Parathyroid adenoma (tissue), 2 donors: ENCODE results near the gene ANKRD23.

Source experiments
- H2AFZ ChIP-seq: fragments of 300-600 bp; sonication (generic); one replicate; pipeline ENCODE4 v1.7.0; 2017; ENCODE audit warnings: antibody characterized with exemption, mild to moderate bottlenecking
- H3K27ac ChIP-seq: fragments of 300-600 bp; sonication (generic); one replicate; pipeline ENCODE4 v1.7.0; 2017
- H3K27me3 ChIP-seq: fragments of 300-600 bp; sonication (generic); one replicate; pipeline ENCODE4 v1.7.0; 2017; ENCODE audit warnings: low read length; ENCODE audit not compliant: control insufficient read depth, insufficient read depth
- H3K36me3 ChIP-seq: fragments of 300-600 bp; sonication (generic); one replicate; pipeline ENCODE4 v1.7.0; 2017; ENCODE audit warnings: low read length; ENCODE audit not compliant: control insufficient read depth, insufficient read depth
- H3K4me1 ChIP-seq: fragments of 300-600 bp; sonication (generic); one replicate; pipeline ENCODE4 v1.7.0; 2017; ENCODE audit warnings: control low read depth
- H3K4me2 ChIP-seq: fragments of 300-600 bp; sonication (generic); one replicate; pipeline ENCODE4 v1.7.0; 2017; ENCODE audit warnings: low read length
- H3K4me3 ChIP-seq: fragments of 300-600 bp; sonication (generic); one replicate; pipeline ENCODE4 v1.7.0; 2017; ENCODE audit warnings: low read depth, low read length
- H3K79me2 ChIP-seq: fragments of 300-600 bp; sonication (generic); one replicate; pipeline ENCODE4 v1.7.0; 2017; ENCODE audit warnings: control low read depth
- H3K9ac ChIP-seq: fragments of 300-600 bp; sonication (generic); one replicate; pipeline ENCODE4 v1.7.0; 2017; ENCODE audit warnings: mild to moderate bottlenecking
- H3K9me3 ChIP-seq: fragments of 300-600 bp; sonication (generic); one replicate; pipeline ENCODE4 v1.7.0; 2017; ENCODE audit warnings: low read length; ENCODE audit not compliant: control insufficient read depth
- CTCF ChIP-seq: fragments of 300-600 bp; sonication (generic); IDR thresholded peaks from one replicate; pipeline ENCODE4 v1.7.0; 2017; ENCODE audit warnings: antibody characterized with exemption, mild to moderate bottlenecking
- donor health status: primary hyperparathyroidism.

Gene ANKRD23

DNA sequence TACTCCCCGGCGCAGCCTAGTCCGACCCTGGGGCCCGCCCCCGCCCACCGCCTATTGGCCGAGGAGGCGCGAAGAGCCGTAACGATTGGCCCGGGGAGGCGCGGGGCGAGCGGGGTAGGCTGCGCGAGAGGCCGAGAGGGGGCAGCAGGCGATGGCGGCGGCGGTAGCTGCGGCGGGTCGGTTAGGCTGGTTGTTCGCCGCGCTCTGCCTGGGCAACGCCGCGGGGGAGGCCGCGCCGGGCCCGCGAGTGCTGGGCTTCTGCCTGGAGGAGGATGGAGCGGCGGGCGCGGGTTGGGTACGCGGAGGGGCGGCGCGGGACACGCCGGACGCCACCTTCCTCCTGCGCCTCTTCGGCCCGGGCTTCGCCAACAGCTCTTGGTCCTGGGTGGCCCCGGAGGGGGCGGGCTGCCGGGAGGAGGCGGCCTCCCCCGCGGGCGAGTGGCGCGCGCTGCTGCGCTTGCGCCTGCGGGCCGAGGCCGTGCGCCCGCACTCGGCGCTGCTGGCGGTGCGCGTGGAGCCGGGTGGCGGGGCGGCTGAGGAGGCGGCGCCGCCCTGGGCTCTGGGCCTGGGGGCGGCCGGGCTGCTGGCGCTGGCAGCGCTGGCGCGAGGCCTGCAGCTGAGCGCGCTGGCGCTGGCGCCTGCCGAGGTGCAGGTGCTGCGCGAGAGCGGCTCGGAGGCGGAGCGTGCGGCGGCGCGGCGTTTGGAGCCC, 27.5 kb downstream of the ANKRD23 start, which contains the start of gene CNNM3:
CNNM3 (plus strand) TSS at position 142 of the 709 bp plus-strand sequence; CDS start at position 152, 10 bp downstream.
- peaks cover 34% of the 10 kb centered on the region for H3K79me2 ChIP-seq
- H3K36me3 ChIP-seq, result no peaks in the 10 kb centered on the region
- H3K9me3 ChIP-seq, result no peaks in the 10 kb centered on the region
- H3K27ac ChIP-seq, result peak within 1 kb of the TSS; percentile 89
- peak within 1 kb of the TSS; percentile 78 for H3K4me3 ChIP-seq
- no peak within 1 kb of the TSS for H3K9ac ChIP-seq
- H3K4me1 ChIP-seq, result peaks cover 25% of the 10 kb centered on the region
- H2AFZ ChIP-seq, result peak within 1 kb of the TSS; percentile 91
- TF ChIP-seq CTCF, result peak; percentile 85
- H3K4me2 ChIP-seq, result peak within 1 kb of the TSS; percentile 97
- H3K27me3 ChIP-seq, result no peaks in the 10 kb centered on the region

GRCh38 chr2:96815326-96816126, 28.3 kb downstream of the ANKRD23 start:
- H3K27ac ChIP-seq, result peak overlapping the region; percentile 89
- H2AFZ ChIP-seq, result peak overlapping the region; percentile 91
- no peak for TF ChIP-seq CTCF
- no peaks in the 10 kb centered on the region for H3K27me3 ChIP-seq
- H3K9ac ChIP-seq, result no peak overlapping the region
- H3K4me1 ChIP-seq, result peaks cover 25% of the 10 kb centered on the region
- no peaks in the 10 kb centered on the region for H3K9me3 ChIP-seq
- peak overlapping the region; percentile 78 for H3K4me3 ChIP-seq
- H3K4me2 ChIP-seq, result peak overlapping the region; percentile 77
- peaks cover 34% of the 10 kb centered on the region for H3K79me2 ChIP-seq
- H3K36me3 ChIP-seq, result no peaks in the 10 kb centered on the region

- H3K4me3 ChIP-seq, result no peak overlapping the region
- no peak for TF ChIP-seq CTCF
- no peak overlapping the region for H3K4me2 ChIP-seq
- no peaks in the 10 kb centered on the region for H3K9me3 ChIP-seq
- H3K27ac ChIP-seq, result no peak overlapping the region
- H3K9ac ChIP-seq, result no peak overlapping the region
- no peak overlapping the region for H2AFZ ChIP-seq
- peaks cover 16% of the 10 kb centered on the region for H3K4me1 ChIP-seq
- H3K27me3 ChIP-seq, result no peaks in the 10 kb centered on the region
- H3K79me2 ChIP-seq, result peaks cover 15% of the 10 kb centered on the region
- no peaks in the 10 kb centered on the region for H3K36me3 ChIP-seq
Measured at GRCh38 chr2:96813656-96814055, 30.2 kb downstream of the ANKRD23 start.

- TF ChIP-seq CTCF, result no peak
- Histone ChIP-seq H3K4me2 (no peak overlapping the region), H3K79me2 (no peaks in the 10 kb centered on the region), H3K9me3 (no peaks in the 10 kb centered on the region), H3K4me3 (no peak overlapping the region), H3K27ac (no peak overlapping the region), H3K27me3 (no peaks in the 10 kb centered on the region), H3K4me1 (peaks cover 3% of the 10 kb centered on the region), H2AFZ (no peak overlapping the region), H3K36me3 (no peaks in the 10 kb centered on the region), H3K9ac (no peak overlapping the region)
Measured at GRCh38 chr2:96811917-96812316, 31.9 kb downstream of the ANKRD23 start.
